HG03103 (cell line): ENCODE results near the gene EBNA1BP2.
"Not testable (repeated sequence)": the region's sequence is repeated elsewhere in the genome, so short reads cannot be mapped to it uniquely, and the experiment has no call there.

ENCODE experiments used
- ATAC-seq: cut with Tn5 transposase; IDR thresholded peaks from one replicate; pipeline ENCODE4 v1.9.1; 2021; ENCODE audit warnings: low read depth; ENCODE audit not compliant: unreplicated experiment

The EBNA1BP2 gene

GRCh38 chr1:43123031-43123430, 49.1 kb downstream of the EBNA1BP2 start:
- no peak for ATAC-seq

GRCh38 chr1:43121256-43121900, 50.7 kb downstream of the EBNA1BP2 start:
- ATAC-seq = no peak

- not testable (repeated sequence) for ATAC-seq
Observed at GRCh38 chr1:43119928-43120586, 52.0 kb downstream of the EBNA1BP2 start.
